GM18517 (cell line): Measurements from ENCODE around the gene TIMP4.

ENCODE experiments used
- ATAC-seq: cut with Tn5 transposase; IDR thresholded peaks from one replicate; pipeline ENCODE4 v1.9.1; 2021; ENCODE audit warnings: mild to moderate bottlenecking, moderate library complexity; ENCODE audit not compliant: unreplicated experiment

The TIMP4 gene

GRCh38 chr3:12107071-12107713 lies 51.5 kb downstream of the TIMP4 start:
- ATAC-seq, result no peak
